HG02588 (cell line): ENCODE measurements around the gene SLC16A6.
"Not testable (repeated sequence)": the region's sequence is repeated elsewhere in the genome, so short reads cannot be mapped to it uniquely, and the experiment has no call there.

Experiments used
- ATAC-seq: cut with Tn5 transposase; IDR thresholded peaks from one replicate; pipeline ENCODE4 v1.9.1; 2021; ENCODE audit warnings: mild to moderate bottlenecking, moderate library complexity; ENCODE audit not compliant: unreplicated experiment

The SLC16A6 gene

GRCh38 chr17:68290955-68291835, at the start of gene SLC16A6, which contains the start of gene ARSG:
Gene SLC16A6 (minus strand): TSS chr17:68291127. CDS start chr17:68278320, 12,807 bp downstream.
Gene ARSG (plus strand): TSS chr17:68291495. CDS start chr17:68307494, 15,999 bp downstream.
- ATAC-seq, result peak; percentile 54

GRCh38 chr17:68334393-68334792, 43.5 kb upstream of the SLC16A6 start:
- no peak for ATAC-seq

GRCh38 chr17:68331932-68332331, 41.0 kb upstream of the SLC16A6 start:
- not testable (repeated sequence) for ATAC-seq

- no peak for ATAC-seq
Observed at GRCh38 chr17:68329331-68329730, 38.4 kb upstream of the SLC16A6 start.

GRCh38 chr17:68328676-68329075, 37.7 kb upstream of the SLC16A6 start:
- no peak for ATAC-seq

- ATAC-seq, result no peak
Observed at GRCh38 chr17:68327823-68328557, 37.1 kb upstream of the SLC16A6 start.

- ATAC-seq, result no peak
Observed at GRCh38 chr17:68326681-68327080, 35.8 kb upstream of the SLC16A6 start.

GRCh38 chr17:68325961-68326360, 35.0 kb upstream of the SLC16A6 start:
- ATAC-seq, result no peak

GRCh38 chr17:68324654-68325336, 33.9 kb upstream of the SLC16A6 start:
- ATAC-seq, result no peak

- ATAC-seq, result no peak
Observed at GRCh38 chr17:68324114-68324513, 33.2 kb upstream of the SLC16A6 start.

- ATAC-seq, result no peak
Observed at GRCh38 chr17:68322630-68323029, 31.7 kb upstream of the SLC16A6 start.

- no peak for ATAC-seq
Observed at GRCh38 chr17:68321556-68321954, 30.6 kb upstream of the SLC16A6 start.

GRCh38 chr17:68320943-68321555, 30.1 kb upstream of the SLC16A6 start:
- no peak for ATAC-seq

GRCh38 chr17:68320311-68320865, 29.5 kb upstream of the SLC16A6 start:
- no peak for ATAC-seq

- ATAC-seq, result no peak
Observed at GRCh38 chr17:68319410-68320162, 28.7 kb upstream of the SLC16A6 start.

- no peak for ATAC-seq
Observed at GRCh38 chr17:68318103-68318991, 27.4 kb upstream of the SLC16A6 start.

- ATAC-seq, result no peak
Observed at GRCh38 chr17:68317458-68317857, 26.5 kb upstream of the SLC16A6 start.

GRCh38 chr17:68315930-68316329, 25.0 kb upstream of the SLC16A6 start:
- no peak for ATAC-seq
